GM19099 (cell line): ENCODE results near the gene CLPSL1.

Experiments
- POLR2A ChIP-seq: IDR thresholded peaks from 3 replicates; pipeline ENCODE4 v1.6.1; 2011; ENCODE audit warnings: low read depth; ENCODE audit not compliant: insufficient read length; ENCODE audit errors: extremely low read depth

CLPSL1 gene

GRCh38 chr6:35751594-35751993 is 29.2 kb upstream of the CLPSL1 start:
- TF ChIP-seq POLR2A = no peak

DNA sequence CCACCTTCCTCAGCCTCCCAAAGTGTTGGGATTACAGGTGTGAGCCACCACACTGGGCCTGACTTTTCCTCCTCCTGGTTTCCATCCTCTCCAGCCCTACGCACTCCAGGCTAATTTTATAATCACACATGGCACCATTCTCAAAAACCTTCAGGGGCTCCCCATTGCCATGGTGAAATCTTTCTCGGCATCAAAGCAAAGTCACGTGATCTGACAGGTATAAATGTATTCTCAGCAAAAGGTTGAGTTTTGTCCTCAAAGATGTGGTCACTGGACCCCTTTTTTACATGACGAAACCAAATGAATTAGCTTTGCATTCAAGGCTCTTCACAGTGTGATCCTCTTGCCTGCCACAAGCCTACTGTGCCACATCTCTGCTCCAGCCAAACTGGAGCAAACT is 28.5 kb upstream of the CLPSL1 start:
- TF ChIP-seq POLR2A = no peak

DNA sequence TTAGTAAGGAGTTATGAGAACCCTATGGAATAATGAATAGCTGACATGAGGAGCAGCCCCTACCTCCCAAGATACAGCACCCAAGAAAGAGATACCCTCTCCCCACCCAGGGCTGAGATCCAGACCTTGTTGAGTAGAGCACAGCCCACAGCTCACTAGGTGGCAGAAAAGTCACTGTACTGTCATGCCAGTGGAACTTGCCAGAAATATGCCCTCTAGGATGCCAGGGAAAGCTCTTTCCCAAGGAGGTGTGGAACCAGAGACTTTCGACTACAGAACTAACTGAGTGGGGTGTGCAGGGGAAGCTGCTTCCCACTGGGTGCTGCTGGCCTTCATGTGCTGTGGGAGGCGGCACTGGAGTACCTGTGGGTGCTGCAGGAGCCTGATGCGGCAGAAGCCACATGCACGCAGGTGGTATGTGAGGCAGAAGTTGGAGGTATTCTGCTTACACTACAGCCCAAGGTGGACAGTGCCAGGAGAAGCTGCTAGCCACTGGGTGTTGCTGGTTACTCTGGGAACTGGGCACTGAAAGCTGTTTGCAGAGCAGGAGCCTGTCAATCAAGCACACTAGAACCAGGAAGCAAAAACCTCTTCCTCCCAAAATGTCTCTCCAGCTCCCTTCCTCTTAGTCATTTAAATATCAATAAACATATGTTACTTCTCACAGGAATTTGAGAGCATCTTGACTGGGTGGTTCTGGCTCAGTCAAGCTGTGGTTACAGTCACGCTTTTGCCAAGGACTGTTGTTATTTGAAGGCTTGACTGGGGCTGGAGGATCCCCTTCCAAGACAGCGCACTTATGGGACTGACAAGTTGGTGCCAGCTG is 26.2 kb upstream of the CLPSL1 start:
- TF ChIP-seq POLR2A = no peak

DNA sequence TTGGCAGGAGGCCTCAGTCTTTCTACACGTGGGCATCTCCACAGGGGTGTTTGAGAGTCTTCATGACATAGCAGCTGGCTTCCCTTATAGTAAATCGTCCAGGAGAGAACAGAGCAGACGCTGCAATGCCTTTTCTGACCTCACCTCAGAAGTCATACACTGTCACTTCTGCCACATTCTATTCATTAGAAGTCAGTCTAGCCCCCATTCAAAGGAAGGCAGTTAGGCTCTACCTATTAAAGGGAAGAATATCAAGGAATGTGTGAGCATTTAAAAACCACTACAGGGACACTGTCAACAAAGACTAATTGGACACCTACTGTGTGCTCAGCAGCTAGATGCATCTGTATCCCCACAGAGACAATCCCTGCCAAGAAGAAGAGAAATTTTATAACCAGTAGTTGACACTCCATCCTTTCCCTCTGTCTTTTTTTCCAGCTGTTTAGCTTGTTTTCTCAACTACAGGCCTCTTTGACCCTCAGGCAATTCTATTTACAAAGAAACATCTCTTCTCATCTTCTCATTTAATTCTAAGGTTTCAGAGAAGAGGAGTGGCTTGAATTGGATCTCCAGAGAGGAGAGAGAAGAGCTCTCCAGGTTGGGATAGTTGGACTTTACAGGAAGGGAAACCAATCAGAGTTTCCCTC is 25.4 kb upstream of the CLPSL1 start:
- no peak for TF ChIP-seq POLR2A

DNA sequence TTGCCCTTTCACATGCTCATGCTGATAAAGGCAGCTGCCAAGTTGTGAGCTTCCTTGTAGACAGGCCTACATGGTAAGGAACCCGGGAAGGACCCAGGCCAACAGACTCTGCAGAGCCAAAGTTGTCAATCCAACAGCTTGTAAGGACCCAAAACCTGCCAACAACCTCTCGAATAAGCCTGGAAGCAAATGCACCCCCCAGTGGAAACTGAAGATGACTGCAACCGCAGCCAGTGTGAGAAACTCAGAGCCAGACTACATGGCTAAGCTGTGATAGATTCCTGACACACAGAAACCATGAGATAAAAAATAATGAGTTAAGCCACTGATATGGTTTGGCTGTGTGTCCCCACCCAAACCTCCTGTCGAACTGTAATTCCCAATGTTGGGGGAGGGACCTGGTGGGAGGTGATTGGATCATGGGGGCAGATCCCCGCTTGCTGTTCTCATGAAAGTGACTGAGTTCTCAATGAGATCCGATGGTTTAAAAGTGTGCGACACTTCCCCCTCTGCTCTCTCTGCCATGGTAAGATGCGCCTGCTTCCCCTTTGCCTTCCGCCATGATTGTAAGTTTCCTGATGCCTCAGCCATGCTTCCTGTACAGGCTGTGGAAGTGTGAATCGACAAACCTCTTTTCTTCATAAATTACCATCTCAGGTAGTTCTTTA is 23.2 kb upstream of the CLPSL1 start:
- no peak for TF ChIP-seq POLR2A

DNA sequence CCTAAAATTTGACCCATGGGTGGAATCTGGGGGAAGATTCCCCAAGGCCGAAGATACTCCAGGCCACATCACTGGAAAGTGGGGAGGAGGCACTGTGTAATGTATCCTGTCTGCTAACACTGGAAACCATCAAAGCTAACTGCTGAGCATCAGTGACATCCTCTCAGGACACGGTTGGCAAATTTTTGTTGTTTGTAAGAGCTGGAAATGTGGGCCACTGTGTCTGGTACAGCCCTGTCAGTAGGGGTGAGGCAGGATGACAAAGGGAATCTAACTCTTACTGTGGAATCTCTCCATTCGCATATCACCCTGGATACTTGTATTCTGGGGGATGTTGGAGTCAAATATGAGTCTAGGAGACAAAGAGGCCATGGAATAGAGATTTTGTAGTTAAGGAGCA is 21.4 kb upstream of the CLPSL1 start:
- no peak for TF ChIP-seq POLR2A

GRCh38 chr6:35765739-35766138 is 15.1 kb upstream of the CLPSL1 start:
- no peak for TF ChIP-seq POLR2A

DNA sequence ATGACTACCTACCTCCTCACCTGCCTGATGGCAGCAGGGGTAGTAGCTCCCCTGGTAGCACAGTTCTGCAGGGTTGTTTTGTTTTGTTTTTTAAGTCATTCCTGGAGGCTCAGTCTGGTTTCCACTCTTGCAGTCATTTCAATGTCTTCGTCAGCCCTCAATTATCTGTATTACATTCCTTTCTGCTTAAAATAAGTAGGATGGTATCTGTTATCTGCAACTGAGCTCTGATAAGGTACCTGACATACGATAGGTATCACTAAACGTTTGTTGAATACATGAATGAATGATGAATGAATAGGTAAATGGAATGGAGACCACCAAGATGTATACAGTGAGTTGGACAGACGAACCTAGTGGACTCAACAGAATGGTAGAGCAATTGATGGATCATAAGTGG is 11.6 kb upstream of the CLPSL1 start:
- no peak for TF ChIP-seq POLR2A

DNA sequence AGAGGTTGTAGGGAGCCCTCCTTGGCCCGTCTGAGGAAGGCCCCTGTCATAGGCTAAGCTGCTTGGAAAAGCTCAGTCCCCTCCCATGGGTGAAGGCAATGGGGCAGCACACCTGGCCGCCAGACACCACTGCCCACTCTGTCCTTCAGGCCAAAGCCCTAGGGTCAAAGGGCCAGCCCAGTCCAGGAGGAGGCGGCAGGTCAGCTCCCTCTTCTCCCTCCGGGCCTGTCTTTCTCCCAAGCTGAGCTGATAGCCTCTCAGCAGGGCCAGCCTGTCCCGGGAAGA is 9.5 kb upstream of the CLPSL1 start:
- TF ChIP-seq POLR2A = no peak

GRCh38 chr6:35774116-35774794 is 6.6 kb upstream of the CLPSL1 start:
- no peak for TF ChIP-seq POLR2A

DNA sequence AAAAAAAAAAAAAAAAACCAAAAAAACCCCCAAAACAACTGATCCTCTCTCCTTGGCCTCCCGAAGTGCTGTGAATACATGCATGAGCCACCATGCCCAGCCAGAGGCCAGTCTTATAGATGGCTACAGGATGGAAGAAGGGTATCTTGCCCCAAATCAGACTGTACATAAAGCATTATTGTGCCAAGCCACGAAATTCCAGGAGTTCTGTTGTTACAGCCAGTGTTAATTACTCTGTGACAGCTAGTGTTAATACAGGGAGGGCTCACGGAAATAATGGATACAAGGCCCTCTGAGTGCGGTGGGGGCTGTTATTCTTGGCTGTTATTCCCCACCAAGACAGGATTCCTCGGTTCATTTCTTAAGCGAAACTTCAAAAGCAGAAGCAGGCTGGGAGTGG is 5.8 kb upstream of the CLPSL1 start:
- no peak for TF ChIP-seq POLR2A

DNA sequence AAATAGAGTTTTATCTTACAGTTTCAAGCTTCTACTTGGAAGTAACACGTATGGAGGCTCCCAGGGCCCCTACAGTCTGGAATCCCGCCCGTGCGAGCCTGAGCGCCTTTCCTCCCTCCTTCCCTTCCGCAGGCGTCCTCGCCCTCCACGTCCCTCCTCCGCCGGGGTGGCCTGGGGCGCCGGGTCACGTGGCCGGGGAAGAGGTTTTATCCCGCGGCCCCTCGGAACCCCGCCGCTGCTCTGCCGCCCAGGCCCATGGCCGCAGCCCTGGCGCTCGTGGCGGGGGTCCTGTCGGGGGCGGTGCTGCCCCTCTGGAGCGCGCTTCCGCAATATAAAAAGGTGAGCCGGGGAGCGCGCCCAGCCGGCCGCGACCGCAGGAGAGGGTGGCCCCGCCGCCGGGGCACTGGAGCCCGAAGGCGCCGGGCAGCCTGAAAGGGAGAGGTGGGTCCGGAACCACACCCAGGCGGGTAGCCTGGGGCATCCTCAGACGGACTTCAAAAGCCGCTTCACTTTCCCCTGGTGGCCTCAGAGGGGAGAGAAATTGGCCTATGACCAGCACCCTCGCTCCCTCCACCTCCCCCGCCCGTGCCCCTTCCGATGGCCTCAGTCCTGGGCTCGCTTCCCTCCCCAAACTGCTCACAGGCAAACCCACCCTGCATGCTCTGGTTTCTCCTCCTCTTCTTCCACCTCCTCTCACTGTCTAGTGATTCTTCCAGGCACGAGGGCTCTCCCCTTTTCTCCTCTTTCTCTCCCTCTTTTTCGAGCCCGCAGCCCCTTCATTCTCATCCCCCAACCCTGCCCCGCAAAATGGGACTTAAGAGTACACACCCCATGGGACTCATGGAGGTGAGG is 4.2 kb upstream of the CLPSL1 start, which contains the start of gene CLPSL2:
Gene CLPSL2 (plus strand): TSS at position 235 of the 852 bp plus-strand sequence. CDS start 21 bp downstream, at position 256.
- no peak for TF ChIP-seq POLR2A

GRCh38 chr6:35777356-35778102 is 3.3 kb upstream of the CLPSL1 start:
- TF ChIP-seq POLR2A = no peak

- TF ChIP-seq POLR2A = no peak
Measured at GRCh38 chr6:35778437-35778836, 2.4 kb upstream of the CLPSL1 start.
